ENCODE data around the gene TMEM132A. TPM values are rescaled to one million over a fixed set of nuclear protein-coding genes. Genes with fewer than 3 reads are reported as not detected.

Gene TMEM132A
- total and polyA plus RNA-seq, 9 of the 15 experiments (the other 6 are each of a cell fraction or from before 2014, with no cell fraction given), result 0.04 to 1.1 (median 0.18) TPM; not detected in 4

DNA sequence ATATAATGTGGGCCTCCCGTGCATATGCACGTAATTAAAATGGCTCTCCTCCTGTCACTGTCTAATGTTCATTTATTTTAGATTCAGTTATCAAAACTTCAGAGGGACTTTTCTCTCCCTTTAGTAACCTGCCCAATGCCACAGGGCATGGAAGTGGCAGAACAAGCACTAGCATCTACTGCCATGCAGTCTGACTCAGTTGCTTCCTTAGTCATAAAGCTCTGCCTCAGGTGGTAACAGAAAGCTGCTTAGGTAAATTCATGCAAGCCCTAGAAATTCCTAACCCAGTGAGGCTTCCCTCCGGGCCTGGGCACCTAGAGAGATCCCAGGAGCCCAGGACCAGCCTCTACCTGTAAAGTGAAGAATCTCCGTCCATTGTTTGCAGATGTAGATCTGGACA, 26.8 kb upstream of the TMEM132A start:
- Histone ChIP-seq H3K79me2 (ENCODE audit: control insufficient read depth, insufficient read depth, low read length) (peaks cover 4% of the 10 kb centered on the region), H4K20me1 (replicated peaks; ENCODE audit: control insufficient read depth, insufficient read depth, low read length) (peaks cover 6% of the 10 kb centered on the region; the same call in 1 of the 2 replicates), H3K4me2 (ENCODE audit: insufficient read depth, low read length) (no peak overlapping the region), H3K27me3 (ENCODE audit: control insufficient read depth in 2 of 2, insufficient read depth in 2 of 2, low read length in 2 of 2) (no peaks in the 10 kb centered on the region), H3K4me1 (replicated peaks in 1 of 2; ENCODE audit: control insufficient read depth in 2 of 2, insufficient read depth in 2 of 2, low read length in 2 of 2) (peaks cover 0 to 3% of the 10 kb centered on the region in 2 experiments; a peak in 1 of 5 replicates), H3K27ac (ENCODE audit: extremely low read depth, low read depth, low read length) (no peak overlapping the region), H2AFZ (ENCODE audit: low read depth, low read length) (no peak overlapping the region), H3K36me3 (ENCODE audit: control insufficient read depth, insufficient read depth, low read length) (peaks cover 97% of the 10 kb centered on the region), H3K4me3 (no peak overlapping the region), H3K9me1 (ENCODE audit: control insufficient read depth, insufficient read depth, low read length) (no peaks in the 10 kb centered on the region), H3K9ac (ENCODE audit: insufficient read depth in 1 of 2, low read depth in 2 of 2, low read length in 2 of 2) (no peak overlapping the region), H3K9me3 (replicated peaks; ENCODE audit: control insufficient read depth, insufficient read depth, low read depth, low read length) (no peaks in the 10 kb centered on the region)
- no TSS peak for BruUV-seq (replicated peaks)
- intact Hi-C loops (cut with micrococcal nuclease) (no loop called here), in situ Hi-C loops (cut with MboI) (loop anchor here (5.0 kb wide), 1 partner anchor 120 kb away; no protein-coding TSS in a partner anchor)
- 98% methylated on average over 4 of the region's 4 CpGs for WGBS (ENCODE audit: insufficient coverage, low coverage, missing lambda C conversion rate)
- TF ChIP-seq ZNF140 (CRISPR knock-in tag; IDR thresholded peaks at IDR 0.05), result no peak
- TF ChIP-seq, protein P1, sequence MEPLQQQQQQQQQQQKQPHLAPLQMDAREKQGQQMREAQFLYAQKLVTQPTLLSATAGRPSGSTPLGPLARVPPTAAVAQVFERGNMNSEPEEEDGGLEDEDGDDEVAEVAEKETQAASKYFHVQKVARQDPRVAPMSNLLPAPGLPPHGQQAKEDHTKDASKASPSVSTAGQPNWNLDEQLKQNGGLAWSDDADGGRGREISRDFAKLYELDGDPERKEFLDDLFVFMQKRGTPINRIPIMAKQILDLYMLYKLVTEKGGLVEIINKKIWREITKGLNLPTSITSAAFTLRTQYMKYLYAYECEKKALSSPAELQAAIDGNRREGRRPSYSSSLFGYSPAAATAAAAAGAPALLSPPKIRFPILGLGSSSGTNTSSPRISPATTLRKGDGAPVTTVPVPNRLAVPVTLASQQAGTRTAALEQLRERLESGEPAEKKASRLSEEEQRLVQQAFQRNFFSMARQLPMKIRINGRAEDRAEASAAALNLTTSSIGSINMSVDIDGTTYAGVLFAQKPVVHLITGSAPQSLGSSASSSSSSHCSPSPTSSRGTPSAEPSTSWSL (CRISPR knock-in tag; IDR thresholded peaks at IDR 0.05; ENCODE audit: borderline replicate concordance), result no peak
- TF ChIP-seq, protein P2, sequence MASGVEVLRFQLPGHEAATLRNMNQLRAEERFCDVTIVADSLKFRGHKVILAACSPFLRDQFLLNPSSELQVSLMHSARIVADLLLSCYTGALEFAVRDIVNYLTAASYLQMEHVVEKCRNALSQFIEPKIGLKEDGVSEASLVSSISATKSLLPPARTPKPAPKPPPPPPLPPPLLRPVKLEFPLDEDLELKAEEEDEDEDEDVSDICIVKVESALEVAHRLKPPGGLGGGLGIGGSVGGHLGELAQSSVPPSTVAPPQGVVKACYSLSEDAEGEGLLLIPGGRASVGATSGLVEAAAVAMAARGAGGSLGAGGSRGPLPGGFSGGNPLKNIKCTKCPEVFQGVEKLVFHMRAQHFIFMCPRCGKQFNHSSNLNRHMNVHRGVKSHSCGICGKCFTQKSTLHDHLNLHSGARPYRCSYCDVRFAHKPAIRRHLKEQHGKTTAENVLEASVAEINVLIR (CRISPR knock-in tag; IDR thresholded peaks at IDR 0.05), result no peak
- TF ChIP-seq CCAR2 (IDR thresholded peaks at IDR 0.05; ENCODE audit: low read depth, low read length), result no peak
- no peak for TF ChIP-seq SMARCA5 (IDR thresholded peaks at IDR 0.05)
- TF ChIP-seq, protein P3, sequence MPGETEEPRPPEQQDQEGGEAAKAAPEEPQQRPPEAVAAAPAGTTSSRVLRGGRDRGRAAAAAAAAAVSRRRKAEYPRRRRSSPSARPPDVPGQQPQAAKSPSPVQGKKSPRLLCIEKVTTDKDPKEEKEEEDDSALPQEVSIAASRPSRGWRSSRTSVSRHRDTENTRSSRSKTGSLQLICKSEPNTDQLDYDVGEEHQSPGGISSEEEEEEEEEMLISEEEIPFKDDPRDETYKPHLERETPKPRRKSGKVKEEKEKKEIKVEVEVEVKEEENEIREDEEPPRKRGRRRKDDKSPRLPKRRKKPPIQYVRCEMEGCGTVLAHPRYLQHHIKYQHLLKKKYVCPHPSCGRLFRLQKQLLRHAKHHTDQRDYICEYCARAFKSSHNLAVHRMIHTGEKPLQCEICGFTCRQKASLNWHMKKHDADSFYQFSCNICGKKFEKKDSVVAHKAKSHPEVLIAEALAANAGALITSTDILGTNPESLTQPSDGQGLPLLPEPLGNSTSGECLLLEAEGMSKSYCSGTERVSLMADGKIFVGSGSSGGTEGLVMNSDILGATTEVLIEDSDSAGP (CRISPR knock-in tag; IDR thresholded peaks at IDR 0.05), result no peak
- no peak for ATAC-seq
- ChIA-PET CTCF (ENCODE audit: low intra/inter-chr PET ratio) (no interaction called here), POLR2A (interaction anchor here (1.2 kb wide), 1 partner anchor 10 kb away, joined by 3 read pairs; no protein-coding TSS in a partner anchor)
- FAIRE-seq, result no peak
- no peak for DNase-seq (ENCODE audit: extremely low read depth in 1 of 4, low spot score in 3 of 4)
